Ovary (tissue), 9 donors: ENCODE results near the gene C3. TPM values are rescaled to one million over a fixed set of nuclear protein-coding genes. Genes with fewer than 3 reads are reported as not detected.

ENCODE experiments used
- DNase-seq, 5 donors: peaks; one replicate each; pipeline ENCODE4 v3.0.0-alpha.2; 2019 to 2020
- H3K27ac ChIP-seq, 2 donors: fragments of 200-600 bp; one replicate each; pipeline versions ENCODE4 v1.5.1 to v1.8.0; 2019 to 2022
- H3K27me3 ChIP-seq: fragments of 200-600 bp; one replicate; pipeline ENCODE4 v1.8.0; 2022
- H3K36me3 ChIP-seq: fragments of 200-600 bp; sonication (generic); one replicate; pipeline ENCODE4 v1.5.1; 2019
- H3K4me1 ChIP-seq: one replicate; pipeline ENCODE4 v1.8.1; 2013; ENCODE audit warnings: mild to moderate bottlenecking, moderate library complexity; ENCODE audit not compliant: insufficient read depth
- H3K4me3 ChIP-seq: fragments of 200-600 bp; sonication (generic); one replicate; pipeline ENCODE4 v1.5.1; 2017
- H3K9me3 ChIP-seq, 2 donors: fragments of 200-600 bp in 1 of 2; sonication (generic) in 1 of 2; one replicate each; pipeline versions ENCODE4 v1.5.1 to v1.8.1; 2013 to 2019; ENCODE audit warnings: mild to moderate bottlenecking in 1 of 2, moderate library complexity in 1 of 2
- CTCF ChIP-seq, 3 donors: fragments of 450-650 bp in 2 of 3; fragments of 200-600 bp in 1 of 3; IDR thresholded peaks; one replicate each; pipeline versions ENCODE4 v1.5.1 to v1.8.0; 2016 to 2022; ENCODE audit warnings: antibody characterized with exemption in 3 of 3, mild to moderate bottlenecking in 1 of 3
- EP300 ChIP-seq: sonication (generic); formaldehyde crosslinking; IDR thresholded peaks from one replicate; pipeline ENCODE4 v1.6.1; 2017; ENCODE audit warnings: antibody characterized with exemption
- POLR2A ChIP-seq: fragments of 450-650 bp; IDR thresholded peaks from one replicate; pipeline ENCODE4 v1.6.1; 2017; ENCODE audit warnings: antibody characterized with exemption, mild to moderate bottlenecking, moderate library complexity
- WGBS, 3 donors: extraction: QIAGEN DNeasy Blood & Tissue Kit in 1 of 3; methylation state at CpG; one replicate each; pipeline versions ENCODE4 v1.1.5 to v1.1.7; 2013 to 2017; 5-methylcytosine and 5-hydroxymethylcytosine counted together
- intact Hi-C, 4 donors: fragments of 100-400 bp; cut with DNase I; formaldehyde crosslinking; loops; one replicate each; pipeline versions ENCODE4 v1.11.0 to v1.15.1; 2022 to 2023
- polyA plus RNA-seq, 2 donors: library from polyadenylated mRNA; stranded (reverse); fragments of 200-250 nt in 1 of 2; fragments of 350-450 nt in 1 of 2; fragmentation: Illumina TruSeq in 1 of 2; extraction: RNeasy Lipid Tissue Mini Kit (QIAGEN cat#74804) in 1 of 2; gene quantifications; one replicate each; pipeline ENCODE4 v1.2.3, GENCODE V29; 2013 to 2014
- total RNA-seq, 7 donors: library from RNA; depleted of rRNA in 2 of 7; stranded (reverse); fragments of >200 nt in 2 of 7; fragmentation: NEBNext Ultra II Directional in 3 of 7; extraction: Animal tissue kit (Norgen Biotek cat#: 25700) in 3 of 7; gene quantifications; one replicate each; pipeline versions ENCODE4 v1.1.0 to v1.2.4, GENCODE V29; 2016 to 2023
- donor health status: DM: no; HTN: no; CAD: no; lungs with moderate emphysema.
- donor health status: DM: no; HTN: no; CAD: no.
- donor health status: Bipolar disorder and iron deficiency.
- donor health status: DM: yes; HTN: yes; CAD: no.
- donor health status: DM: no; HTN: no; CAD: no.
- donor health status: DM: yes; HTN: yes; CAD: no.

Gene C3
- total and polyA plus RNA-seq, 9 donors, result 130 to 3,887 (median 1,173) TPM

GRCh38 chr19:6743714-6744380 lies 23.4 kb upstream of the C3 start:
- no peak for TF ChIP-seq EP300
- no peak for TF ChIP-seq CTCF (IDR thresholded peaks at IDR 0.05)
- TF ChIP-seq POLR2A, result no peak
- no peaks in the 10 kb centered on the region for H3K9me3 ChIP-seq
- 76 to 80% (median 80%) methylated on average over 15 of the region's 15 CpGs for WGBS, 3 donors
- no peaks in the 10 kb centered on the region for H3K36me3 ChIP-seq
- no peak overlapping the region for H3K4me3 ChIP-seq
- H3K27ac ChIP-seq, result peak overlapping the region; percentile 51
- peaks cover 17% of the 10 kb centered on the region for H3K4me1 ChIP-seq
- no peaks in the 10 kb centered on the region for H3K27me3 ChIP-seq
- intact Hi-C loops, result loop anchor here in 1 of 4 donors (10.0 kb wide), 1 partner anchor 529 kb away; no protein-coding TSS in a partner anchor
- DNase-seq, result no peak

- no peak for TF ChIP-seq POLR2A
- TF ChIP-seq CTCF (IDR thresholded peaks at IDR 0.05), result no peak
- no peak for TF ChIP-seq EP300
- Histone ChIP-seq H3K4me1 (peaks cover 24% of the 10 kb centered on the region), H3K27me3 (no peaks in the 10 kb centered on the region), H3K9me3 (no peaks in the 10 kb centered on the region), H3K27ac (peak overlapping the region in 1 of 2 donors; percentile 5), H3K36me3 (no peaks in the 10 kb centered on the region), H3K4me3 (no peak overlapping the region)
- WGBS, 3 donors, result 21 to 38% (median 24%) methylated on average over 7 of the region's 7 CpGs
- no peak for DNase-seq
- intact Hi-C loops, result loop anchor here in 1 of 4 donors (10.0 kb wide), 1 partner anchor 528 kb away; no protein-coding TSS in a partner anchor
Measured at GRCh38 chr19:6743066-6743465, 22.6 kb upstream of the C3 start.

GRCh38 chr19:6740589-6741343 lies 20.3 kb upstream of the C3 start:
- no peaks in the 10 kb centered on the region for H3K27me3 ChIP-seq
- intact Hi-C loops, result loop anchor here in 1 of 4 donors (10.0 kb wide), 1 partner anchor 526 kb away; no protein-coding TSS in a partner anchor
- TF ChIP-seq CTCF (IDR thresholded peaks at IDR 0.05) (no peak), POLR2A (peak; percentile 28), EP300 (peak; percentile 62)
- peak overlapping the region; percentile 82 to 83 for H3K27ac ChIP-seq
- peak; percentile 66 to 79 (median 77) for DNase-seq
- H3K4me3 ChIP-seq, result peak overlapping the region; percentile 60
- no peaks in the 10 kb centered on the region for H3K9me3 ChIP-seq
- no peaks in the 10 kb centered on the region for H3K36me3 ChIP-seq
- WGBS, 3 donors, result 1 to 2% (median 1%) methylated on average over 38 to 46 of the region's 46 CpGs
- H3K4me1 ChIP-seq, result peaks cover 29% of the 10 kb centered on the region

- peak in 1 of 5 donors; percentile 53 for DNase-seq
- Histone ChIP-seq H3K4me3 (peak overlapping the region; percentile 60), H3K4me1 (peaks cover 29% of the 10 kb centered on the region), H3K36me3 (no peaks in the 10 kb centered on the region), H3K27me3 (no peaks in the 10 kb centered on the region), H3K9me3 (no peaks in the 10 kb centered on the region), H3K27ac (peak overlapping the region; percentile 82 to 83)
- intact Hi-C loops, result loop anchor here in 1 of 4 donors (10.0 kb wide), 1 partner anchor 525 kb away; no protein-coding TSS in a partner anchor
- 0 to 1% (median 1%) methylated on average over 26 to 34 of the region's 34 CpGs for WGBS, 3 donors
- no peak for TF ChIP-seq CTCF (IDR thresholded peaks at IDR 0.05)
- no peak for TF ChIP-seq EP300
- no peak for TF ChIP-seq POLR2A
Measured at GRCh38 chr19:6739883-6740588, 19.6 kb upstream of the C3 start.
